ENCODE data around the gene IQSEC3.
"Not testable (repeated sequence)": the region's sequence is repeated elsewhere in the genome, so short reads cannot be mapped to it uniquely, and the experiment has no call there.

- TF ChIP-seq ATF3 (CRISPR knock-in tag; conservative IDR thresholded peaks at IDR 0.05); ZBTB43 (CRISPR knock-in tag; IDR thresholded peaks at IDR 0.05): not testable (repeated sequence)
These were observed 48.9 kb upstream of the IQSEC3 start for GRCh38 chr12:17370-18340.
